ENCODE results near the gene ZKSCAN3.
A peak's percentile ranks its signal among the peaks of the same experiment; 100 is the strongest.

ZKSCAN3 gene

DNA sequence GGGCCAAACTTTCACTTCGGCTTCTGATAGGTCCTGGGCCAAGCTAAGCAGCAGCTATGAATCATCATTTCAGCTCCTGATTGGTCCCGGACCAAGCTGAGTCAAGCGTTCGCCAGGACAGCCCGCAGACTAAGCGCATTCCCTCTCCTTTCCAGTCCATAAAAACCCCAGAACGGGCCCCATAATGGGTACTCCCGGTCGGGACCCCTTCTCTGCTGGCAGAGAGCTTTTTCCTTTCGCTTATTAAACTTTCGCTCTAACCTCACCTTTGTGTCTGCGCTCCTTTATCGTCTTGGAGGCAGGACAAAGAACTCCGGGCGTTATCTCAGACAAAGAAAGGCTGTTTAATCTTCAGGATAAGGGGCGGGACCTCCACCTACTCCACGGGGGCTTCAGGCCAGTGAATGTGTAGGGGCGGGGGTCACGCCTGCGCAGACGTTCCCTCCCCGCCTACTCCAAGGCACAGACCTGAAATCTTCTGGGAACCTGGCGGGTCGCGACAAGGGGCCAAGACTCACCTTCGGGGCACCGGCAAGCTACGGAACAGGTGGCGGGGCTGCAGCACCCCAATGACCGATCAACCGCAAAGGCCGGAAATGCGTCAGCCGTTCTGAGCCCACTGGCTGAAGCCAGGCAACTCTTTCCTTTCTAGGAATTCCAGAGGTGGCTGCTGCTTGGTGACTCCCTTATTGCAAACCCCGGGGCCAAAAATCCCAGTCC is 14.0 kb upstream of the ZKSCAN3 start, which contains the start of gene ZSCAN31:
TSS of gene ZSCAN31 (minus strand) at position 585 of the 720 bp plus-strand sequence. CDS start 6,465 bp downstream, outside the sequence.
- H3K27ac ChIP-seq: peak within 1 kb of the TSS; percentile 92
- TF ChIP-seq, protein P1, sequence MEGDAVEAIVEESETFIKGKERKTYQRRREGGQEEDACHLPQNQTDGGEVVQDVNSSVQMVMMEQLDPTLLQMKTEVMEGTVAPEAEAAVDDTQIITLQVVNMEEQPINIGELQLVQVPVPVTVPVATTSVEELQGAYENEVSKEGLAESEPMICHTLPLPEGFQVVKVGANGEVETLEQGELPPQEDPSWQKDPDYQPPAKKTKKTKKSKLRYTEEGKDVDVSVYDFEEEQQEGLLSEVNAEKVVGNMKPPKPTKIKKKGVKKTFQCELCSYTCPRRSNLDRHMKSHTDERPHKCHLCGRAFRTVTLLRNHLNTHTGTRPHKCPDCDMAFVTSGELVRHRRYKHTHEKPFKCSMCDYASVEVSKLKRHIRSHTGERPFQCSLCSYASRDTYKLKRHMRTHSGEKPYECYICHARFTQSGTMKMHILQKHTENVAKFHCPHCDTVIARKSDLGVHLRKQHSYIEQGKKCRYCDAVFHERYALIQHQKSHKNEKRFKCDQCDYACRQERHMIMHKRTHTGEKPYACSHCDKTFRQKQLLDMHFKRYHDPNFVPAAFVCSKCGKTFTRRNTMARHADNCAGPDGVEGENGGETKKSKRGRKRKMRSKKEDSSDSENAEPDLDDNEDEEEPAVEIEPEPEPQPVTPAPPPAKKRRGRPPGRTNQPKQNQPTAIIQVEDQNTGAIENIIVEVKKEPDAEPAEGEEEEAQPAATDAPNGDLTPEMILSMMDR (conservative IDR thresholded peaks at IDR 0.05): no peak

DNA sequence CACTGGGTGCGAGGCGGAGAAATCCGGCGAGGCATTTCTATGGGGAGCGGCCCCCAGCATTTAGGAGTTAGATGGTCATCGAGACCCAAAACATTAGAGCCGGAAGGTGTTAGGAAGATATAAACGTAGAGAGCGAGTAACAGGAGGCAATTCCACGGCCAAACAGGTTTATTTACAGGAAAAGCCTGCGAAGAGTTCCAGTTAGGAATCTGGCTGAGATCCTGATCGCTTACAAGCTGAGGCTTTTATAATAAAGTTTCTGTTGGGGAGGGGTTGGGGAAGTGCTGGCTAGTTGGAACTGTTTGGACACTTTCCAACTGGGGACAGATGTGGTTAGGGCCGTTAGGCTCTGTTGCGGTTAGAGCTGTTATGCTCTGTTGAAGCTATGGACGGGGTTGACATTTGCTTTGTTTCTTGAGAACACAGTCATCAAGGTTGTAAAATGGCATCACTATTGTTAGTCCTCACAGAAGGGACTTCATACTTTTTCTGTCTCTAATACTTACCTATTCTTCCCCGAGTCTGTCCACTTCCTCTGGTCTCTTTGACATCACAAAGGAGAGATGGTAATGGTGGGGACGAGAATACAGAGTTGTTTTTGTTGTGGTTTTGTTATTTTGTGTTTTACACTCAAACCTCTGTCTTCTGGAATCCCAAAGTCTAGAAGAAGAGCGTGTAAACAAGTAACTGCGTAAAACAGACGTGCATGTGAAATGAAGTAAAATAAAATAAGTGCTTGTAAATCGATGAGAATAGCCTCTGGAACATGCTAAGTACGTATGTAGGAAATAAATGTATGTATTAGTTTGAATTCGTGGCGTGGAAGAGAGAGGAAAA is 13.2 kb upstream of the ZKSCAN3 start:
- H3K27ac ChIP-seq: peak overlapping the region; percentile 92
- TF ChIP-seq, protein P1 (conservative IDR thresholded peaks at IDR 0.05): no peak

DNA sequence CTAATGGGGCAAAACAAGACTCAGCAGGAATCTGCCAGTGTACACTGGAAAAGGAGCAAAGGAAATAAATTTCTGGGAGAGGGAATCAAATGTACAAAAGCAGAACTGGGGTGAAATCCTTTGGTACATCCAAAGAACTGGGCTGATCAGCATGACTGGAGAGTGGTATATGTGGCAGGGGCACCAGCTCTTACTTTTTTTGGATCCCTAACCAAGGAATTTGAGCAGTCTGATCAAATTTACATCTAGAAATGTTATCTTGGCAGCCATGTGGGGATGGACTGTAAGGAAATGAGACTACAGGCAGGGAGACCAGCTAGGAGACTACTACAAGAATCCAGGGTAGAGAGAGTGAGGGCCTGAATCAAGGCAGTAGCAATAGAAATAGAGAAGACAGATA is 12.6 kb upstream of the ZKSCAN3 start:
- TF ChIP-seq, protein P1 (conservative IDR thresholded peaks at IDR 0.05): no peak
- peak overlapping the region; percentile 92 for H3K27ac ChIP-seq

DNA sequence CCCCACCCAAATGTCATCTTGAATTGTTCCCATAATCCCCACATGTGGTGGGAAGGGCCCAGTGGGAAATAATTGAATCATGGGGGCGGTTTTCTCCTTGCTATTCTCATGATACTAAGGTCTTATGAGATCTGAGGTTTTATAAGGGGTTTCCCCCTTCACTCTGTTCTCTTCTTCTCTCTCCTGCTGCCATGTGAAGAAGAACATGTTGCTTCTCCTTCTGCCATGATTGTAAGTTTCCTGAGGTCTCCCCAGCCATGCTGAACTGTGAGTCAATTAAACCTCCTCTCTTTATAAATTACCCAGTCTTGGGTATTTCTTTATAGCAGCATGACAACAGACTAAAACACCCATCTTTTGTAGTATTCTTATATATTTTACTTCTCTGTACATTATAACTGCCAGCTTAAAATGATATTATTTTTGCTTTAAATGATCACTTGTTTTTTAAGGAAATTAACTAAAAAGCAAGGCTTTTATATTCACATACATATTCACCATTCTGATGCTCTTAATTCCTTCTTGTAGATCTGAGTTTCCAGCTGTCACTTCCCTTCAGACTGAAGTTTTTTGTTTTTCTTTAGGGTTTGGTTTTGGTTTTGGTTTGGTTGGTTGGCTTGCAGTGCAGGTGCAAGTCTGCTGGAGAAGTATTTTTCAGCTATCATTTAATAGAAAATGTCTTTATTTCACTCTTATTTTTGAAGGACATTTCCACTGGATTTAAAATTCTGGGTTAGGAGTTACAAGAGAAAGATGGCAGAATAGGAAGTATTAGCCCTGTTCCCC is 9.2 kb upstream of the ZKSCAN3 start:
- no peak overlapping the region for H3K27ac ChIP-seq
- TF ChIP-seq, protein P1 (conservative IDR thresholded peaks at IDR 0.05): no peak

DNA sequence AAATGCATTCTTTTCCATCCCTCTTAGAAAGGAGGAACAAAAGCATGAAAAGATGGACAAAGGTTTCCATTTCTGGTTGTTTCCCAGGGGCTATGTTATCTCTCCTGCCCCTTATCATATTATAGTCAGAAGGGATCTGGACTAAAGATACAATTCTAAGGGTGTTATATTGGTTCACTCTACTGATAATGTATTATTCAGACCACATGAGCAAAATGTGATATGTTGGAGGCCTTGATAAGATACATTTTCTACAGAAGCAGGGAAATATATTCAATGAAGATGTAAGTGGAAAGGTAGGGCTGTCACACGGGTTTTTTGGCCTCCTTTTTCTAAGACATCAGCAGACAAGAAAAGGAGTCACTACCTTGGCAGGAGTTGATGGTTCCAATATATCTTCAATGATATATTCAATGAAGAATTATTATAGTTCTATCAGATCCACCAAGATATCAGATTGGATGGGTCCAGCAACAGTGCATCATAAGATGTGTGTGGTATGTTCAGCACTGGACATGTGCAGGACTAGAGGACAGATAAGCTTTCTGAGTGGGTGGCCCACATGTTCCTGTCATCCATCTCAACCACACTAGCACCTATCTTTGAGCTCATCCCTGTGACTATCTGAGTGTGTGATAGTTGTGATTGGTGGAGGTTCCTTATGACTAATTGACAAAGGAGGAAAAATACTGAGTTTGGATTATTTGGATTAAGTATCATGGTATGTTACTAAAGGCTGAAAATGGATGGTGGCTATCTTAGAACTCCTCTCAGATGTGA is 5.7 kb upstream of the ZKSCAN3 start:
- TF ChIP-seq, protein P1 (conservative IDR thresholded peaks at IDR 0.05): no peak

DNA sequence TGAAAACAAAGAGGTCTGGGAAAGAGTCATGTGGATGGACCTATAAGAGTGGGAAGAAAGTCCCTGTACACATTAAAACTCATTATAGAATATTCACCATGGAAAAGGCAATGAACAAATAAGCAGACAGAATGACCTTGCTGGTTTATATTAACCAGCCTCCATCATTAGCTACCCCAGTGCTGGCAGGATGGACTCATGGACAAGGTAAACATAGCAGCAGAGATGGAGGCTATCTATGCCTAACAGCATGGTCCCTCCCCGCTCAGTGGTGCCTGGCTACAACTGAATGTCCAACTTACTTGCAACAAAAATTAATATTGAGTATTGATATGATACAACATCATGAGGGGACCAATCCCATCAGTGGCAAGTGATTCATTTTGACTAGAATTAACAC is 4.5 kb upstream of the ZKSCAN3 start:
- H3K27ac ChIP-seq: no peak overlapping the region
- TF ChIP-seq, protein P1 (conservative IDR thresholded peaks at IDR 0.05): no peak

More for the DNA sequence above, 5.7 kb upstream of the ZKSCAN3 start:
- H3K27ac ChIP-seq: no peak overlapping the region

Data from VCaP (cell line).